SK-N-MC (cell line): Measurements from ENCODE around the gene SPAG17.

Experiments
- DNase-seq: peaks from one replicate; pipeline ENCODE4 v3.0.0-alpha.2; 2011; ENCODE audit warnings: low read depth, low spot score
- H3K27ac ChIP-seq: fragments of 200-600 bp; sonication (generic); 2 replicates; pipeline ENCODE4 v1.5.1; 2016; ENCODE audit warnings: mixed run types
- H3K36me3 ChIP-seq: fragments of 200-600 bp; sonication (generic); 2 replicates; pipeline ENCODE4 v1.6.1; 2017; ENCODE audit warnings: antibody characterized with exemption, low read length, mixed read lengths; ENCODE audit not compliant: insufficient read depth
- H3K4me3 ChIP-seq: fragments of 200-600 bp; sonication (generic); 2 replicates; pipeline ENCODE4 v1.5.1; 2016
- H3K9ac ChIP-seq: fragments of 200-600 bp; sonication (generic); 2 replicates; pipeline ENCODE4 v1.8.0; 2017; ENCODE audit warnings: mixed run types, mixed read lengths; ENCODE audit not compliant: insufficient read length
- H3K9me3 ChIP-seq: fragments of 200-600 bp; sonication (generic); 2 replicates; pipeline ENCODE4 v1.6.1; 2017; ENCODE audit warnings: low read depth, mild to moderate bottlenecking, antibody characterized with exemption, low read length, moderate library complexity, mixed read lengths
- EZH2 ChIP-seq: fragments of 200-600 bp; sonication (generic); IDR thresholded peaks from one replicate; pipeline ENCODE4 v1.6.1; 2017; ENCODE audit warnings: antibody characterized with exemption
- FOXP2 ChIP-seq: optimal IDR thresholded peaks from 2 replicates; pipeline ENCODE3; 2011; ENCODE audit warnings: mild to moderate bottlenecking, moderate library complexity; ENCODE audit not compliant: insufficient read depth; ENCODE audit errors: extremely low read length, control extremely low read depth
- POLR2AphosphoS5 ChIP-seq: IDR thresholded peaks from 2 replicates; pipeline ENCODE4 v1.6.1; 2012; ENCODE audit warnings: mild to moderate bottlenecking, low read depth, low read length, borderline replicate concordance

SPAG17 gene

GRCh38 chr1:118185084-118185832 lies at the start of gene SPAG17:
TSS of gene SPAG17 (minus strand) at chr1:118185228. CDS start at chr1:118185157, 71 bp downstream.
- DNase-seq: no peak
- no peak within 1 kb of the TSS for H3K9ac ChIP-seq
- no peaks in the 10 kb centered on the region for H3K36me3 ChIP-seq
- TF ChIP-seq EZH2 (no peak), FOXP2 (no peak), POLR2AphosphoS5 (no peak)
- H3K4me3 ChIP-seq: no peak within 1 kb of the TSS
- H3K27ac ChIP-seq: no peak within 1 kb of the TSS
- no peaks in the 10 kb centered on the region for H3K9me3 ChIP-seq

DNA sequence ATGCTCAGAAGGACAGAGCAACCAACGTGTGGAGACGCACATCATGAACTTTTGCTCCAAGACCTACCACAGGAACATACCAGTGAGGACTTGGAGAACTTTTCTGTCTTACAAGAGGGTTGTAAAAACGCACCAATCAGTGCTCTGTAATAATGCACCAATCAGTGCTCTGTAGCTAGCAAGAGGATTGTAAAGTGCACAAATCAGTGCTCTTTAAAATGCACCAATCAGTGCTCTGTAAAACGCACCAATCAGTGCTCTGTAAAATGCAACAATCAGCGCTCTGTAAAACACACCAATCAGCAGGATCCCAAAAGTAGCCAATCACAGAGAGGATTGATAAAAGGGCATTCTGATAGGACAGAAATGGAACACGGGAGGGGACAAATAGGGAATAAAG lies 40.4 kb upstream of the SPAG17 start:
- no peak for TF ChIP-seq EZH2
- Histone ChIP-seq H3K4me3 (no peak overlapping the region), H3K9me3 (no peaks in the 10 kb centered on the region), H3K36me3 (no peaks in the 10 kb centered on the region), H3K27ac (no peak overlapping the region), H3K9ac (no peak overlapping the region)
- no peak for DNase-seq

DNA sequence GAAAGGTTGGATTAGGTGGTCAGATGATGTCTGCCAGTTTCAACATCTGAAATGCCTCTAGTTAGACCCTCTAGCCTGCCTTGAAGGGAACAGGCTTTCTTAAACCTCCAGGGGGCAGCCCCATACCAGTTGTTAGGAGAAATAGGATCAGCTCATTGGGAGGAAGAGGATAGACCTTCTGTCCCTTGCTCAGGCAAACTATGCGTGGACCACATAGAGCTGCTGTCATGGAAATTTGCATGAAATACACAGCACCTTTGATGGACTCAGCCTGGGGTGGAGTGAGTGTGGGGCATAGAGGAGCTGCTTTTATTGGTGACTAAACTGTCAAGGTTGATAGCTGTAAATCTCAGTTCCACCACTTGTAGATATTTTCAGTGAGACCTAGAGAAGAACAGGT lies 38.4 kb upstream of the SPAG17 start:
- Histone ChIP-seq H3K36me3 (no peaks in the 10 kb centered on the region), H3K27ac (no peak overlapping the region), H3K4me3 (no peak overlapping the region), H3K9me3 (no peaks in the 10 kb centered on the region), H3K9ac (no peak overlapping the region)
- no peak for DNase-seq
- TF ChIP-seq POLR2AphosphoS5 (no peak), FOXP2 (no peak), EZH2 (no peak)

- no peak for TF ChIP-seq FOXP2
- no peak for TF ChIP-seq EZH2
- no peak for TF ChIP-seq POLR2AphosphoS5
- Histone ChIP-seq H3K9me3 (no peaks in the 10 kb centered on the region), H3K27ac (no peak overlapping the region), H3K4me3 (no peak overlapping the region), H3K36me3 (no peaks in the 10 kb centered on the region), H3K9ac (no peak overlapping the region)
- no peak for DNase-seq
Measured at GRCh38 chr1:118219438-118219837, 34.4 kb upstream of the SPAG17 start.

GRCh38 chr1:118217141-118217838 lies 32.3 kb upstream of the SPAG17 start:
- Histone ChIP-seq H3K9ac (no peak overlapping the region), H3K9me3 (no peaks in the 10 kb centered on the region), H3K27ac (no peak overlapping the region), H3K36me3 (no peaks in the 10 kb centered on the region), H3K4me3 (no peak overlapping the region)
- DNase-seq: no peak
- TF ChIP-seq FOXP2 (no peak), POLR2AphosphoS5 (no peak), EZH2 (no peak)

GRCh38 chr1:118214866-118215265 lies 29.8 kb upstream of the SPAG17 start:
- no peak for TF ChIP-seq POLR2AphosphoS5
- no peak for TF ChIP-seq EZH2
- TF ChIP-seq FOXP2: no peak
- no peaks in the 10 kb centered on the region for H3K36me3 ChIP-seq
- no peak overlapping the region for H3K27ac ChIP-seq
- DNase-seq: no peak
- H3K9ac ChIP-seq: no peak overlapping the region
- H3K4me3 ChIP-seq: no peak overlapping the region
- H3K9me3 ChIP-seq: no peaks in the 10 kb centered on the region

GRCh38 chr1:118210723-118211110 lies 25.7 kb upstream of the SPAG17 start:
- Histone ChIP-seq H3K9me3 (no peaks in the 10 kb centered on the region), H3K36me3 (no peaks in the 10 kb centered on the region), H3K9ac (no peak overlapping the region), H3K27ac (no peak overlapping the region), H3K4me3 (no peak overlapping the region)
- no peak for TF ChIP-seq EZH2
- TF ChIP-seq FOXP2: no peak
- no peak for TF ChIP-seq POLR2AphosphoS5
- no peak for DNase-seq

DNA sequence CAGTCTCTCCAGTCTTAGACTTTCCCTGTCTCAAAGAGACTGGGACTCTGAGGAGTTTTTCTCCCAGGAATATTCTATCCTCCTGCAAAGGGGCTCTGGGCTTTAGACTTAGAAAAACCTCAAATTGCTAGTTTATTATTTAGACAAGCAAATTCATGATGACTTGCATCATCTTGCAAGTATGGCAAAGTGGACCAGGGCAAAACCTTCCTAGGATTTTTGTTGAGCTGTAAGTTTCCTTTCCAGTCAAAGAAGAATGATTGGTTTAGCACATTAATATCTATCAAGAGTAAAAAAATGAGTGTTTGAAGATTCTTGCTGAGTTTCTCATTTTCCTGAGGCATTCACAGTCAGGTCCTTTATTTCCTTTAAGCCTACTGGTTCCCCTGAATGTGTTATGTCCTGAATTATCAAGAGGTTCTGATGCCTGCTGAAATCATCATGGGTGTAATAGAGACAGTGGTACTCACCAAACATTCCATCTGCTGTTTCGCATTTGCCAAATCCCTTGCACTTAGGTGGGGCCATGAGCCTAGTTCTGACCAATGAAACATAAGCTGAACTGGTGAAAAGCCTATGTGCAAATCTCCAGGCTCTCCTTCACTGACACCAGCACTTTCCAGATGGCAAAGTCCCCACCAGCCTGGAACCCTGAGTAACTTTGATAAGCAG lies 25.2 kb upstream of the SPAG17 start:
- DNase-seq: no peak
- H3K4me3 ChIP-seq: no peak overlapping the region
- H3K9me3 ChIP-seq: no peaks in the 10 kb centered on the region
- no peaks in the 10 kb centered on the region for H3K36me3 ChIP-seq
- TF ChIP-seq POLR2AphosphoS5: no peak
- no peak for TF ChIP-seq EZH2
- TF ChIP-seq FOXP2: no peak
- no peak overlapping the region for H3K27ac ChIP-seq
- H3K9ac ChIP-seq: no peak overlapping the region

- no peak overlapping the region for H3K9ac ChIP-seq
- no peaks in the 10 kb centered on the region for H3K36me3 ChIP-seq
- no peak for TF ChIP-seq FOXP2
- no peak for TF ChIP-seq EZH2
- no peak for TF ChIP-seq POLR2AphosphoS5
- H3K9me3 ChIP-seq: no peaks in the 10 kb centered on the region
- no peak for DNase-seq
- H3K27ac ChIP-seq: no peak overlapping the region
- H3K4me3 ChIP-seq: no peak overlapping the region
Measured at GRCh38 chr1:118209648-118210047, 24.6 kb upstream of the SPAG17 start.
